HG02943 (cell line): ENCODE results near the gene PKM.

Experiments
- ATAC-seq: cut with Tn5 transposase; IDR thresholded peaks from one replicate; pipeline ENCODE4 v1.9.1; 2021; ENCODE audit warnings: mild to moderate bottlenecking, low read depth, moderate library complexity; ENCODE audit not compliant: unreplicated experiment

Gene PKM

DNA sequence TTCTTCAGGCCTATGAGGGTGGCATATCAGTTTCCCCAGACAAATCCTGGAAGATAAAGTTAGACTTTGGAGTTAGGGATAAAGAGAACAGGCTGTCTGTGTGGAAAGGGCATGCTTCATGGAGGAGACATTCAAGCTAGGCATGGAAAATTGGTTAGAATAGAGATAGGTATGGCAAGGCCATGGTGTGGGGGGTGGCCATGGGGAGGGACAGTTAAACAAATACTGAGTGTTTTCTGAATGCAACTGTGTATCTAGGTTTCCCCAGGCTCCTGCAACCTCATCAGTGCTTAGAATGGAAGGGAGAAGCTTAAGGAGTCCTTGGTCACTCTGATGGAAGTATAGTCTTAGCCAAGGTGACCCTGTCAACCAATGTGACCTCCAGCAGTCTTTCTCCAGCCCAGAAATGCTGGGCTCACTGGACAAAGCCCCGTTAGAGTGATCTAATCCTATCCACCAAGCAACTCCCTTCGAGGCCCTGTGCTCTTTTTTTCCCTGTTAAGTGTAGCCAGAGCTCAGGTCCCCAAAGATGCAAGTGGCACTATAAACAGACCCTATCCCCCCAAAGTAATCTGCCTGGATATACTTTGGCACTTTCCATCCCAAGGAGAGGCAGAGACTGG is 5.5 kb upstream of the PKM start:
- no peak for ATAC-seq

GRCh38 chr15:72235298-72235697 is 4.3 kb upstream of the PKM start:
- no peak for ATAC-seq

DNA sequence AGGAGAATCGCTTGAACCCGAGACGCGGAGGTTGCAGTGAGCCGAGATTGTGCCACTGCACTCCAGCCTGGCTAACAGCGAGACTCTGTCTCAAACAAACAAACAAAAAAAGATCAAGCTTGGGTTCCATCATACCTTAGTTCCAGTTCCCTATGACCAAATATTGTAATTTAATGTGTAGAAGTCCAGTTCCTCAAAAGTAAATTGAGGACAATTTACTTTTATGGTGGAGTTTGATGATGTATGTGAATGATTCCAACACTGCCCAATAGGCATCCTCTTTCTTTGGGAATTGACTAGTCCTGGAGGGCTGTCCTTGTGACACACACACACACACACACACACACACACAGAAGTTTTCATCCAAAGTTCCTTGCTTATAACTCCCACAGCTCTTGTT is 2.8 kb upstream of the PKM start:
- no peak for ATAC-seq

DNA sequence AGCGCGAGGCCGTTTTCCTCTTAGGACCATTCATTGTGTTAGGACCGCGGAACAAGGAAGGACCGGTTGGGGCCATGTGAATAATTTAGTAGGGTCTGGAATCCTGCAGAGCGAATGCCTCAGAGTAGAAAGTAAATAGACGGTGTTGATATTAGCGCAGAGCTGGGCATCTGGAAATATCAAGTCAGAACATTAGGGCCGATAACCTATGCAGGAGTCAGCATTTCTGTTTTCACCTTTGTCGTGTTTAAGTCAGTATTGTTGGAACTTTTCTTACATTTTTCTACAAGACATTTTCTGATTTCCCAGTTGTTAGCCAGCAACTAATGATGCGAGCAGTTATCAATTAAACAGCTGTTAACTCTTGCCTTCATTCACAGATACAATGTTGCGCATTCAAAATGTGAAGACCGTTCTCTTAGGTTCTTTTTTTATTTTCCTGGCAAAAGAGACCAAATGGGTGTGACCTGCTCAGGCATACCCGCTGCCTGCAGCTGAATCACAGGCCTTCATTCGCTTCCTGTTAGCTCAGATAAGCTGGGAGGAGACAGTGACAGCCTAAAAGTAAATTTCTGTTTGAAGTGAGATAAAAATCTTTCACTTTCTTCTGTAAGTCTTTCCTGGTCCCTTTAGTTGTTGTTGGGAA is 966 bp upstream of the PKM start:
- no peak for ATAC-seq

DNA sequence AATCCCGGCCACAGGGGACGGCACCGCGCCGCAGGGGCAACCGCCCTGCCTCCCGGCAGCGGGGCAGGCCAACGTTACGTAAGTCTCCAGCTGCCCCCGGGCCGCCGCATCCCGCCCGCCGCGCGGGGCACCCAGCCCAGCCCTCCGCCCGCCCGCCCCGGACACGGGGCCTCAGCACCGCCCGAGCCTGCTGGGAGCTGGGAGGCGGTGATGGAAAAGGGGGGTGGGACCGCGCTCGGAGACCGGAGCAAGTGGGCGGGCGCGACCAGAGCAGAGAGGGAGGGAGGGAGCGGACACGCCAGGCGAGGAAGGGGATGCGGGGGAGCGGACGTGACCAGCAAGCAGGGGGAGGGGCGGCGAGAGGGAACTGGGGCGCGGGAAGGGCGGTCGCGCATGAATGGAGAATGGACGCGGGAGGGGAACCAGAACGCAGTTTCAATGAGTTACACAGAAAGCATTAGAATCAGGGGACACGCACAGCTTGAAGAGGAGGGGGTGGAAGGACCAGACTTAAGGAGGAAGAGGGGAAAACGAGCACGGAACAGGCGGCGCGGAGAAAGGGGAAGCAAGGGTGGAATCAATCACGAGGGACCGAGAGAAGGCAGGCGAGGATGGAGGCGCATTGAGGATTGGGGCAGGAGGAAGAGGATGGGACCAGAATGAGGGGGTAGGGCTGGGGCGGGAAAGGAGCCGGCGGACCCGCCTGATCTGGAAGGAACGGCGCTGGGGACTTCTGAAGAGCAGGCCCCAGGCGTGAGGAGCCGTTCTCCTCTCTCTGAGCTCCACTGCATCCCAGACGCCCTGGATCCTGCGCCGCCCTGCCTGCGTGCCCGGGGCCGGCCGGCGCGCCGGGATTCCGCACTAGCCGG is 559 bp downstream of the PKM start:
- ATAC-seq, result no peak

DNA sequence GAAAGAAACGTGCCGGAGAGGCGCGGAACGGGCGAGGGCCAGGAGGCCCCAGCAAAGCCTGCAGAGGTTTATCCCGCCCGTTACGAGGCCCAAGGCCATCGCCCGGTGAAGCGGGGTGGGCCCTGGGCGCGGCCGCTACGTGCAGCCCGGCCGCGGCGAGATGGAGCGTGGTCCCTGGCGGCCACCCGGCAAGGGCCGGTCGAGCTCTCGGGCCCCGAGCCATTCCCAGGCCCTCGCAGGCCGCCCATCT is 1.1 kb downstream of the PKM start:
- ATAC-seq, result no peak

DNA sequence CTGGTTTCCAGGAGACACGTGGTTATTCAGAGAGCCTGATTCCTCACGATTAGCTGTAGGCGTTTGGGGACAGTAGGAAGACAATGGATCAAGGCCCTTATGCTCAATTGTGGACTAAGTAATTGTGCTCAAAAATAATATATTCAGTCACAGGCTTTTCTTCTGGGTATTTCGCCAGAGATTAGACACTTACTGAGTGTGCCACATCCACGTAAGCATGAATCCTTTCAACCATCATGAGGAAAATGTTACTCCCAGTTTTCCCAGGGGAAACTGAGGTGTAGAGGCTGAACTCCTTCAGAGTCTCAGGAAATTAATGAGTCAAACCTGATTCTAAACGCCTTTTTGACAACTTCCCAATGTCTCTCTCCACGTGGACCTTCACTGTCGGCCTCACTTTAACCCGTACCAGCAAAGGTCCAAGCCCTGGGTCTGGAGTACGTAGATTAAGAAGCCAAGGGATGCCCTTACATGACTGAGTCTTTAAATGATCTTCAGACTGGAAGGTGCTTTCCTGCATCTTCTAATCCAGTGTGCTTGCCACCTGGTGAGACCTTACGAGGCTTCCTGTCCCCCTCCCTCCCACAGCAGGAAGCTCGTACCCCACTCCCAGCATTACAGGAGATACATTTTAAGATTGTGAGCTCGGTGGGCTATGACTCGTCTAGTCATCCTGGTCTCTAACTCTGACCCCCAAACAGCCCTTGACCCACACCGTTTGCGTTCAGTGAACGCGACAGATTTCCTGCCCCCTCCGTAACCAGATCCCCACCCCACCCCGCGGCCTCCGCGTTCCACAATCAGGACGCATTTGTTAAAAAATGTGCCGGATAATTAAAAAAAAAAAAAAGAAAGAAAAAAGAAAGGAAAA is 1.7 kb downstream of the PKM start:
- ATAC-seq, result no peak

- ATAC-seq, result no peak
Measured at GRCh38 chr15:72227720-72228119, 3.3 kb downstream of the PKM start.

DNA sequence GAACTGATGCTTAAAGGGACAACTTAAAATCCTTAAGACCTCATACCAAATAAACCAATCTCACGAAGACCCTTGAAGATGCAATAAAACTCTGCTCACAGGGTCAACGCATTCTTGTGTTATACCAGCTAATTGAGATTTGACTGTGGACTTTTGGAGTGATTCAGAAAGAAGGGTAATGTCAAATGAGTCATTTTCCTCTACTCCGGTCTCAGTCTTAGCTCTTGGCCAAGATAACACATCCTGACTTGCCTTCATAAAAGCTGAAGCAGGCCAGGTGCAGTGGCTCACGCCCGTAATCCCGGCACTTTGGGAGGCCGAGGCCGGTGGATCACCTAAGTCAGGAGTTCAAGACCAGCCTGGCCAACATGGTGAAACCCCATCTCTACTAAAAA is 3.8 kb downstream of the PKM start:
- ATAC-seq, result no peak

GRCh38 chr15:72223278-72223677 is 7.7 kb downstream of the PKM start:
- ATAC-seq, result no peak

DNA sequence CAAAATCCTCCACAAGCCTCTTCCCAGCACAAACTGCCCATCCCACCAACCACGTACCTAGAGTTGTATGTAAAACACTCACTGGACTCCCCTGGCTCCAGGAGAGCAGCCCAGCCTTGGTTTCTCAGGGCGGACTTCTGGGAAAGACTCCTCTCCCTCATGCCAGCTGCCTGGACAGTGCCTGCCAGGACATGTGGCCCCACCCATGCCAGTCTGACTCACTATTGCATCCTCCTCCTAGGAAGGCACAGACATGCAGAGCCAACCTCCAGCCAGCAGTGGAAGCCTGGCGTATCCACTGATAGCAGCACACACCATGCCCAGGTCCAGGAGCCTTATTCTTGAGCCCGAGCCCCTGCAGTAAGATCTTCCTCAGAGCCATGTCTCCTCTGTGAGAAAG is 8.6 kb downstream of the PKM start:
- ATAC-seq, result no peak

- ATAC-seq, result no peak
Measured at GRCh38 chr15:72220687-72221086, 10.3 kb downstream of the PKM start.

- ATAC-seq, result no peak
Measured at GRCh38 chr15:72217216-72217615, 13.8 kb downstream of the PKM start.

- no peak for ATAC-seq
Measured at GRCh38 chr15:72216079-72216478, 14.9 kb downstream of the PKM start.

- ATAC-seq, result no peak
Measured at GRCh38 chr15:72207558-72208085, 23.4 kb downstream of the PKM start.

- ATAC-seq, result no peak
Measured at GRCh38 chr15:72206677-72207000, 24.4 kb downstream of the PKM start.

DNA sequence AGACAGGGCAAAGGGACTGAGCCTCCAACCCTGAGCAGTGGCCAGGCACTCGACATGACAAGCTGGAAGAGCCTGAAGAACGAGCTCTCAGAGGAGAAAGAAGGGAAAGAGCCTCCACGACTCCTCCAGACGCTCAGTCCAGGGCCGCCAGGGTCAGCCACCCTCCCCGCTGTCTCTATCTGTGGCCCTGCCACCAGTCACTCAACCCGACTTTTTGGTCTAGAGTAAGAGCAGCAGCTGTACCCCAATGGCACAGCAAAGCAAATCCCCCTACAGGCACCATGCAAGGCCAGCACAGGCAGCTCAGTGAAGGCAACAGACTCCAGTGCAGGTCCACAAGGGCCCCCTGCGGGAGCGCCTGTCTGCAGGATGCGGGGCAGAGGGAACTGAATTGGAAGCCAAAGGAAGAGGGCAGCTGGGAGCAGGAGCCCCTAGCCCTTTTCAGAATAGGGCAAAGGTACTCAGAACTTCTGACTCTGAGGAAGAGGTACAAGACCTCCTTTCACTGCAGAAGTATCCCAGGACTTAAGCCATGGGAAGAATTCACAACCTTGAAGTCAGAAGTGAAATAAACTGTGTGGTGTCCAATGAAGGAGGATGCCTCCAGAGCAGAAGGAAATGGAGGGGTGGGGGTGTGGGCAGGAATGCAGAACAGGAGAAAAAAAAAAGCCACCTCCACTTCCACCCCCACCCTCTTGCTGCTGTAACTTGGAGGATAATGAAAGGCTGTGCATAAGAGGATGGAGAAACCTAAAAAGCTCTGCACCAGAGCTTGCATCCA is 24.9 kb downstream of the PKM start:
- no peak for ATAC-seq

DNA sequence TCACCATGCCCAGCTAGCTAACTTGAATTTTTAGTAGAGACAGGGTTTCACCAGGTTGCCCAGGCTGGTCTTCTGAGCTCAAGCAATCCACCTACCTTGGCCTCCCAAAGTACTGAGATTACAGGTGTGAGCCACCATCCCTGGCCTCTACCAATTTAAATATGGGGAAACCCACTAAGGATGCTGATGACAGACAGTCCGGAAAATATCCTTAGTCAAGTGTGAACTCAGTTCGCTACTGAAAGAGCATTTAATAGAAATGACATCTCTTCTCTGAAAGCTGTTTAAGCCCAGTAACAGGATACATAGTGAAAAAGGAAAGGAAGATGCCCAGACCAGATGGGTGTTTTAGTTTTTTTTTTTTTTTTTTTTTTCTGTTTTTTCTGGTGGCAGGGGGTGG is 25.7 kb downstream of the PKM start:
- ATAC-seq, result no peak

DNA sequence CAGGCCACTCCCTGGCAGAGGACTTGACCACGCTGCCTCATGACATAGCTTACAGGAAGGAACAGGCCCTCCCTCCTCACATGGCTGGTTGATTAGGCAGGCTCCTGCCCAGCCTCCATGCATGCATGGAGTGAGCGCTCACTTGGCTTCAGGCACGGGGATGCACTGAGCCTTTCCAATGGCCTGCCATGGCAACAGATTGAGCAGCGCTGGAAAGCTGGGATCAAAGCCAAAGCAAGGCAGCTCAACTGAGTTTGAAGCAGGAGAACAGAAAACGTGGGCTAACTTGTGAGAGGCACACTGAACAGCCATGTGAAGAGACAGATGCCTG is 27.5 kb downstream of the PKM start:
- no peak for ATAC-seq

- ATAC-seq, result no peak
Measured at GRCh38 chr15:72202801-72203506, 28.0 kb downstream of the PKM start.
